ENCODE results near the gene UHRF2. TPM values are rescaled to one million over a fixed set of nuclear protein-coding genes. Genes with fewer than 3 reads are reported as not detected.

UHRF2 gene
- total and polyA plus RNA-seq, 2 donors (not counting 3 experiments of a cell fraction or from before 2014, with no cell fraction given) = 63.5 to 101 TPM

GRCh38 chr9:6502399-6502798, 89.4 kb downstream of the UHRF2 start:
- intact Hi-C loops (cut with micrococcal nuclease) = no loop called here
- DNase-seq (ENCODE audit: low read depth, low spot score) (no peak), FAIRE-seq (no peak)
- H3K27me3 ChIP-seq (ENCODE audit: control insufficient read depth in 2 of 2, insufficient read depth in 2 of 2, low read length in 2 of 2) = no peaks in the 10 kb centered on the region
- H3K36me3 ChIP-seq (ENCODE audit: control insufficient read depth in 2 of 2, extremely low read depth in 1 of 2, insufficient read depth in 2 of 2, low read length in 2 of 2) = peaks cover 19 to 34% of the 10 kb centered on the region in 2 experiments
- dilution Hi-C loops (cut with MboI; ENCODE audit: extremely low pct_ligation_motif_present, low sequenced_read_pairs) = no loop called here
- no peaks in the 10 kb centered on the region for H3K9me1 ChIP-seq (replicated peaks; ENCODE audit: control insufficient read depth, extremely low read depth, insufficient read depth, low read length)
- CTCF ChIA-PET = interaction anchor here (1.7 kb wide), 1 partner anchor 65 kb away, joined by 4 read pairs; no protein-coding TSS in a partner anchor
- POLR2A ChIA-PET = no interaction called here
- no peak overlapping the region for H3K27ac ChIP-seq (ENCODE audit: insufficient read depth, low read depth, low read length)
- H3K4me1 ChIP-seq (ENCODE audit: control insufficient read depth, extremely low read depth, insufficient read depth, low read length) = peaks cover 3% of the 10 kb centered on the region
- H3K9ac ChIP-seq (replicated peaks; ENCODE audit: extremely low read depth, insufficient read depth, low read length) = no peak overlapping the region
- H4K20me1 ChIP-seq (replicated peaks; ENCODE audit: control insufficient read depth, extremely low read depth, insufficient read depth, low read length) = no peaks in the 10 kb centered on the region
- H3K9me3 ChIP-seq (replicated peaks; ENCODE audit: control insufficient read depth, insufficient read depth, low read length) = no peaks in the 10 kb centered on the region
- H2AFZ ChIP-seq (ENCODE audit: low read depth, low read length) = no peak overlapping the region
- TF ChIP-seq MYC (IDR thresholded peaks at IDR 0.05; ENCODE audit: low read depth, low read length) = no peak
- no peak for TF ChIP-seq POLR2AphosphoS5 (IDR thresholded peaks at IDR 0.05; ENCODE audit: insufficient read depth, low read depth, low read length)
- TF ChIP-seq GATA2 (IDR thresholded peaks at IDR 0.05; ENCODE audit: insufficient read depth, insufficient read length, low read depth, low read length) = no peak
- no peak for TF ChIP-seq FOS (IDR thresholded peaks at IDR 0.05; ENCODE audit: borderline replicate concordance, insufficient read depth, low read length)
- no peak for TF ChIP-seq EZH2 (IDR thresholded peaks at IDR 0.05; ENCODE audit: borderline replicate concordance, low read depth, low read length, severe bottlenecking)
- TF ChIP-seq MAX (IDR thresholded peaks at IDR 0.05; ENCODE audit: insufficient read depth, insufficient read length) = no peak
- TF ChIP-seq JUN (IDR thresholded peaks at IDR 0.05; ENCODE audit: borderline replicate concordance, insufficient read depth, insufficient read length, low read depth) = no peak
- no peak for TF ChIP-seq CTCF (IDR thresholded peaks at IDR 0.05; ENCODE audit: extremely low read depth in 1 of 2, insufficient read depth in 1 of 2, low read depth in 1 of 2, low read length in 2 of 2)
- TF ChIP-seq POLR2A (IDR thresholded peaks at IDR 0.05; ENCODE audit: low read depth, low read length) = no peak
- no peak overlapping the region for H3K4me3 ChIP-seq (replicated peaks in 1 of 3; ENCODE audit: insufficient read depth in 1 of 3, low read depth in 1 of 3, low read length in 3 of 3)
- H3K4me2 ChIP-seq (ENCODE audit: insufficient read depth, low read length) = no peak overlapping the region
- peaks cover 13% of the 10 kb centered on the region for H3K79me2 ChIP-seq (ENCODE audit: control insufficient read depth, insufficient read depth, low read length)
- BruUV-seq (replicated peaks) = no TSS peak
